Activated T-helper 17 cell treated with anti-CD3 and anti-CD28 coated beads, Interleukin-2, amount 50 U/mL, for 72 hours (primary cell): ENCODE results near the gene CEMIP2. TPM values are rescaled to one million over a fixed set of nuclear protein-coding genes. Genes with fewer than 3 reads are reported as not detected.

Experiments
- ATAC-seq: fragments of 150-1000 bp; cut with Tn5 transposase; replicated peaks from 2 replicates; pipeline ENCODE4 v1.10.0; 2021; ENCODE audit warnings: mild to moderate bottlenecking, moderate library complexity
- H3K27ac Mint-ChIP-seq: one replicate; pipeline ENCODE4 v1.8.0; 2022; ENCODE audit warnings: mixed read lengths
- H3K27me3 Mint-ChIP-seq: one replicate; pipeline ENCODE4 v1.8.0; 2022; ENCODE audit warnings: mixed read lengths
- H3K36me3 Mint-ChIP-seq: one replicate; pipeline ENCODE4 v1.8.0; 2022; ENCODE audit warnings: low read depth, mild to moderate bottlenecking, mixed read lengths
- H3K4me1 Mint-ChIP-seq: one replicate; pipeline ENCODE4 v1.8.0; 2022; ENCODE audit warnings: mixed read lengths
- H3K4me3 Mint-ChIP-seq: one replicate; pipeline ENCODE4 v1.8.0; 2022; ENCODE audit warnings: mild to moderate bottlenecking, mixed read lengths
- H3K9me3 Mint-ChIP-seq: one replicate; pipeline ENCODE4 v1.8.0; 2022; ENCODE audit warnings: mixed read lengths
- total RNA-seq, 2 donors: library from RNA; stranded (reverse); gene quantifications; one replicate each; pipeline ENCODE4 v1.2.3, GENCODE V29; 2022

Gene CEMIP2
- total RNA-seq, 2 donors from 2014 or later: 75.3 to 89.1 TPM

- ATAC-seq: no peak
- Mint-ChIP-seq H3K27ac (no peak overlapping the region), H3K9me3 (no peaks in the 10 kb centered on the region), H3K4me3 (no peak overlapping the region), H3K36me3 (peaks cover 93% of the 10 kb centered on the region), H3K4me1 (peaks cover 11% of the 10 kb centered on the region), H3K27me3 (no peaks in the 10 kb centered on the region)
Observed at GRCh38 chr9:71746758-71747125, 21.6 kb downstream of the CEMIP2 start.

- Mint-ChIP-seq H3K9me3 (no peaks in the 10 kb centered on the region), H3K27me3 (no peaks in the 10 kb centered on the region), H3K4me3 (no peak overlapping the region), H3K27ac (no peak overlapping the region), H3K4me1 (peaks cover 10% of the 10 kb centered on the region), H3K36me3 (peaks cover 97% of the 10 kb centered on the region)
- ATAC-seq: no peak
Observed at GRCh38 chr9:71746023-71746757, 22.1 kb downstream of the CEMIP2 start.

- Mint-ChIP-seq H3K27ac (no peak overlapping the region), H3K4me3 (no peak overlapping the region), H3K9me3 (no peaks in the 10 kb centered on the region), H3K36me3 (peaks cover 97% of the 10 kb centered on the region), H3K4me1 (peaks cover 7% of the 10 kb centered on the region), H3K27me3 (no peaks in the 10 kb centered on the region)
- ATAC-seq: no peak
Observed at GRCh38 chr9:71744754-71745521, 23.4 kb downstream of the CEMIP2 start.

GRCh38 chr9:71743882-71744281, 24.4 kb downstream of the CEMIP2 start:
- Mint-ChIP-seq H3K27me3 (no peaks in the 10 kb centered on the region), H3K9me3 (no peaks in the 10 kb centered on the region), H3K4me1 (peaks cover 7% of the 10 kb centered on the region), H3K27ac (peak overlapping the region; percentile 73), H3K36me3 (peaks cover 97% of the 10 kb centered on the region), H3K4me3 (no peak overlapping the region)
- ATAC-seq: no peak

GRCh38 chr9:71743217-71743705, 25.1 kb downstream of the CEMIP2 start:
- H3K27me3 Mint-ChIP-seq: no peaks in the 10 kb centered on the region
- H3K36me3 Mint-ChIP-seq: peaks cover 97% of the 10 kb centered on the region
- H3K27ac Mint-ChIP-seq: peak overlapping the region; percentile 73
- no peak for ATAC-seq
- H3K4me3 Mint-ChIP-seq: no peak overlapping the region
- H3K4me1 Mint-ChIP-seq: peaks cover 3% of the 10 kb centered on the region
- H3K9me3 Mint-ChIP-seq: no peaks in the 10 kb centered on the region

- Mint-ChIP-seq H3K9me3 (no peaks in the 10 kb centered on the region), H3K4me3 (no peak overlapping the region)
Observed at GRCh38 chr9:71742703-71743102, 25.6 kb downstream of the CEMIP2 start.

GRCh38 chr9:71741926-71742648, 26.2 kb downstream of the CEMIP2 start:
- no peak for ATAC-seq
- H3K4me1 Mint-ChIP-seq: no peaks in the 10 kb centered on the region

More at GRCh38 chr9:71742703-71743102, 25.6 kb downstream of the CEMIP2 start:
- Mint-ChIP-seq H3K36me3 (peaks cover 97% of the 10 kb centered on the region), H3K27me3 (no peaks in the 10 kb centered on the region), H3K4me1 (no peaks in the 10 kb centered on the region), H3K27ac (no peak overlapping the region)
- no peak for ATAC-seq

GRCh38 chr9:71740199-71740598, 28.1 kb downstream of the CEMIP2 start:
- ATAC-seq: no peak
- Mint-ChIP-seq H3K4me3 (no peak overlapping the region), H3K4me1 (peaks cover 2% of the 10 kb centered on the region), H3K27me3 (no peaks in the 10 kb centered on the region), H3K36me3 (peaks cover 97% of the 10 kb centered on the region), H3K27ac (no peak overlapping the region), H3K9me3 (no peaks in the 10 kb centered on the region)

More at GRCh38 chr9:71741926-71742648, 26.2 kb downstream of the CEMIP2 start:
- Mint-ChIP-seq H3K36me3 (peaks cover 97% of the 10 kb centered on the region), H3K9me3 (no peaks in the 10 kb centered on the region), H3K4me3 (no peak overlapping the region), H3K27ac (no peak overlapping the region), H3K27me3 (no peaks in the 10 kb centered on the region)

- no peak for ATAC-seq
- H3K27ac Mint-ChIP-seq: no peak overlapping the region
- H3K36me3 Mint-ChIP-seq: peaks cover 100% of the 10 kb centered on the region
- H3K4me3 Mint-ChIP-seq: no peak overlapping the region
- H3K4me1 Mint-ChIP-seq: peaks cover 8% of the 10 kb centered on the region
- no peaks in the 10 kb centered on the region for H3K9me3 Mint-ChIP-seq
- H3K27me3 Mint-ChIP-seq: no peaks in the 10 kb centered on the region
Observed at GRCh38 chr9:71737455-71737854, 30.9 kb downstream of the CEMIP2 start.

GRCh38 chr9:71736236-71736635, 32.1 kb downstream of the CEMIP2 start:
- no peak overlapping the region for H3K27ac Mint-ChIP-seq
- peaks cover 100% of the 10 kb centered on the region for H3K36me3 Mint-ChIP-seq
- no peak overlapping the region for H3K4me3 Mint-ChIP-seq
- no peak for ATAC-seq
- H3K27me3 Mint-ChIP-seq: no peaks in the 10 kb centered on the region
- H3K9me3 Mint-ChIP-seq: no peaks in the 10 kb centered on the region
- H3K4me1 Mint-ChIP-seq: peaks cover 8% of the 10 kb centered on the region

- H3K27ac Mint-ChIP-seq: peak overlapping the region; percentile 76
- H3K36me3 Mint-ChIP-seq: peaks cover 100% of the 10 kb centered on the region
- H3K4me1 Mint-ChIP-seq: peaks cover 8% of the 10 kb centered on the region
- ATAC-seq: peak; percentile 88
- H3K9me3 Mint-ChIP-seq: no peaks in the 10 kb centered on the region
- H3K27me3 Mint-ChIP-seq: no peaks in the 10 kb centered on the region
- peak overlapping the region; percentile 7 for H3K4me3 Mint-ChIP-seq
Observed at GRCh38 chr9:71734950-71735349, 33.4 kb downstream of the CEMIP2 start.

GRCh38 chr9:71733176-71733575, 35.1 kb downstream of the CEMIP2 start:
- Mint-ChIP-seq H3K27ac (no peak overlapping the region), H3K27me3 (no peaks in the 10 kb centered on the region), H3K4me3 (no peak overlapping the region), H3K36me3 (peaks cover 100% of the 10 kb centered on the region), H3K4me1 (peaks cover 12% of the 10 kb centered on the region), H3K9me3 (no peaks in the 10 kb centered on the region)
- ATAC-seq: no peak

- Mint-ChIP-seq H3K27me3 (no peaks in the 10 kb centered on the region), H3K9me3 (no peaks in the 10 kb centered on the region), H3K4me3 (no peak overlapping the region), H3K36me3 (peaks cover 99% of the 10 kb centered on the region), H3K4me1 (peaks cover 9% of the 10 kb centered on the region), H3K27ac (peak overlapping the region; percentile 28)
- no peak for ATAC-seq
Observed at GRCh38 chr9:71729816-71730526, 38.3 kb downstream of the CEMIP2 start.

- H3K36me3 Mint-ChIP-seq: peaks cover 99% of the 10 kb centered on the region
- H3K4me1 Mint-ChIP-seq: peaks cover 9% of the 10 kb centered on the region
- H3K27me3 Mint-ChIP-seq: no peaks in the 10 kb centered on the region
- no peak overlapping the region for H3K4me3 Mint-ChIP-seq
- ATAC-seq: no peak
- no peak overlapping the region for H3K27ac Mint-ChIP-seq
- H3K9me3 Mint-ChIP-seq: no peaks in the 10 kb centered on the region
Observed at GRCh38 chr9:71726723-71727122, 41.6 kb downstream of the CEMIP2 start.
